Stromal cell of bone marrow (primary cell): ENCODE data around the gene SERPINA1.

Source experiments
- DNase-seq: peaks from one replicate; pipeline ENCODE4 v3.0.0-alpha.2; 2012; ENCODE audit warnings: low read depth

The SERPINA1 gene

DNA sequence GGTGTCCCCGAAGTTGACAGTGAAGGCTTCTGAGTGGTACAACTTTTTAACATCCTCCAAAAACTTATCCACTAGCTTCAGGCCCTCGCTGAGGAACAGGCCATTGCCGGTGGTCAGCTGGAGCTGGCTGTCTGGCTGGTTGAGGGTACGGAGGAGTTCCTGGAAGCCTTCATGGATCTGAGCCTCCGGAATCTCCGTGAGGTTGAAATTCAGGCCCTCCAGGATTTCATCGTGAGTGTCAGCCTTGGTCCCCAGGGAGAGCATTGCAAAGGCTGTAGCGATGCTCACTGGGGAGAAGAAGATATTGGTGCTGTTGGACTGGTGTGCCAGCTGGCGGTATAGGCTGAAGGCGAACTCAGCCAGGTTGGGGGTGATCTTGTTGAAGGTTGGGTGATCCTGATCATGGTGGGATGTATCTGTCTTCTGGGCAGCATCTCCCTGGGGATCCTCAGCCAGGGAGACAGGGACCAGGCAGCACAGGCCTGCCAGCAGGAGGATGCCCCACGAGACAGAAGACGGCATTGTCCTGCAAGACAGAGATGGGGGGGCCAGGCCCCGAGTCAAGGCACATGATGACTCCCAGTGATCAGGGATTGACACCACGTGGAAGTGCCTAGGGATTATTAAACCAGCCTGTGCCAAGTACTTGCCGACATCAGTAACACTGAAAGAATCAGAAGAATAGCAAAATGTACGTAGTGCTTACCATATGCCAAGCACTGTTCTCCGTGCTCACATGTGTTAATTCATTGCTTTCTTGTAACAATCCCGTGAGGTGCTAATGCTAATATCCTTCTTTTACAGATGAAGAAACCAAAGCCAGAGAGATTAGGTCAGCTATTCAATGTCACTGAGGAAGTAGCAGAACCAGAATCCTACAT is 5.4 kb downstream of the SERPINA1 start:
- no peak for DNase-seq

GRCh38 chr14:94382099-94382715 is 6.2 kb downstream of the SERPINA1 start:
- DNase-seq: no peak

DNA sequence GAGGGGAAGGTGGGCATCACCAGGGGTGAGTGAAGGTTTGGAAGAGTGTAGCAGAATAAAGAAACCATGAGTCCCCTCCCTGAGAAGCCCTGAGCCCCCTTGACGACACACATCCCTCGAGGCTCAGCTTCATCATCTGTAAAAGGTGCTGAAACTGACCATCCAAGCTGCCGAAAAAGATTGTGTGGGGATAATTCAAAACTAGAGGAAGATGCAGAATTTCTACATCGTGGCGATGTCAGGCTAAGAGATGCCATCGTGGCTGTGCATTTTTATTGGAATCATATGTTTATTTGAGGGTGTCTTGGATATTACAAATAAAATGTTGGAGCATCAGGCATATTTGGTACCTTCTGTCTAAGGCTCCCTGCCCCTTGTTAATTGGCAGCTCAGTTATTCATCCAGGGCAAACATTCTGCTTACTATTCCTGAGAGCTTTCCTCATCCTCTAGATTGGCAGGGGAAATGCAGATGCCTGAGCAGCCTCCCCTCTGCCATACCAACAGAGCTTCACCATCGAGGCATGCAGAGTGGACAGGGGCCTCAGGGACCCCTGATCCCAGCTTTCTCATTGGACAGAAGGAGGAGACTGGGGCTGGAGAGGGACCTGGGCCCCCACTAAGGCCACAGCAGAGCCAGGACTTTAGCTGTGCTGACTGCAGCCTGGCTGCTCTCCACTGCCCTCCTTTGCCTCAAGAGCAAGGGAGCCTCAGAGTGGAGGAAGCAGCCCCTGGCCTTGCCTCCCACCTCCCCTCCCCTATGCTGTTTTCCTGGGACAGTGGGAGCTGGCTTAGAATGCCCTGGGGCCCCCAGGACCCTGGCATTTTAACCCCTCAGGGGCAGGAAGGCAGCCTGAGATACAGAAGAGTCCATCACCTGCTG is 7.0 kb downstream of the SERPINA1 start:
- DNase-seq: no peak

DNA sequence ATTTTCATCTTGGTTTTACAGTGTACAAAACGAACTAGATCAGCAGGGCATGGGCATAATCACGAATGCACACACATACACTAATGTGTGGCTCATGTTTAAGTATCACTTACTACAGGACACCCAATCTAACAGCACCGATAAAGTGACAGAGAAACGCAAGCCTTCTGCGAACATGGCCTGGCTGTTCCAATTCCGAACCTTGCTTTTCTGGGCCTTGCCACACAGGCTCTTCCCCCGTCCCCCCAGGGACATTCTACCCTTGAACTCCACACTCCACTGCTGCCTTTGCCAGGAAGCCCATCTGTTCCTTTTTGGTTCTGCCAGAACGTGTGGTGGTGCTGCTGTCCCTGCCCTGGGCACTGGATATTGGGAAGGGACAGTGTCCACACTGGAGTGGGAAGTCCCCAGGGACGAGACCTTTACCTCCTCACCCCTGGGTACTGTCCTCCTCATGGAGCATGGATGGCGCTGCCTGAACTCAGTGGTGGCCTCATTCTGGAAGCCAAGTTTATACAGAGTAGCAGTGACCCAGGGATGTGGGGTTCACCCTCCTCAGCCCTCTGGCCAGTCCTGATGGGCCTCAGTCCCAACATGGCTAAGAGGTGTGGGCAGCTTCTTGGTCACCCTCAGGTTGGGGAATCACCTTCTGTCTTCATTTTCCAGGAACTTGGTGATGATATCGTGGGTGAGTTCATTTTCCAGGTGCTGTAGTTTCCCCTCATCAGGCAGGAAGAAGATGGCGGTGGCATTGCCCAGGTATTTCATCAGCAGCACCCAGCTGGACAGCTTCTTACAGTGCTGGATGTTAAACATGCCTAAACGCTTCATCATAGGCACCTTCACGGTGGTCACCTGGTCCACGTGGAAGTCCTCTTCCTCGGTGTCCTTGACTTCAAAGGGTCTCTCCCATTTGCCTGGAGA is 7.9 kb downstream of the SERPINA1 start:
- DNase-seq: no peak

DNA sequence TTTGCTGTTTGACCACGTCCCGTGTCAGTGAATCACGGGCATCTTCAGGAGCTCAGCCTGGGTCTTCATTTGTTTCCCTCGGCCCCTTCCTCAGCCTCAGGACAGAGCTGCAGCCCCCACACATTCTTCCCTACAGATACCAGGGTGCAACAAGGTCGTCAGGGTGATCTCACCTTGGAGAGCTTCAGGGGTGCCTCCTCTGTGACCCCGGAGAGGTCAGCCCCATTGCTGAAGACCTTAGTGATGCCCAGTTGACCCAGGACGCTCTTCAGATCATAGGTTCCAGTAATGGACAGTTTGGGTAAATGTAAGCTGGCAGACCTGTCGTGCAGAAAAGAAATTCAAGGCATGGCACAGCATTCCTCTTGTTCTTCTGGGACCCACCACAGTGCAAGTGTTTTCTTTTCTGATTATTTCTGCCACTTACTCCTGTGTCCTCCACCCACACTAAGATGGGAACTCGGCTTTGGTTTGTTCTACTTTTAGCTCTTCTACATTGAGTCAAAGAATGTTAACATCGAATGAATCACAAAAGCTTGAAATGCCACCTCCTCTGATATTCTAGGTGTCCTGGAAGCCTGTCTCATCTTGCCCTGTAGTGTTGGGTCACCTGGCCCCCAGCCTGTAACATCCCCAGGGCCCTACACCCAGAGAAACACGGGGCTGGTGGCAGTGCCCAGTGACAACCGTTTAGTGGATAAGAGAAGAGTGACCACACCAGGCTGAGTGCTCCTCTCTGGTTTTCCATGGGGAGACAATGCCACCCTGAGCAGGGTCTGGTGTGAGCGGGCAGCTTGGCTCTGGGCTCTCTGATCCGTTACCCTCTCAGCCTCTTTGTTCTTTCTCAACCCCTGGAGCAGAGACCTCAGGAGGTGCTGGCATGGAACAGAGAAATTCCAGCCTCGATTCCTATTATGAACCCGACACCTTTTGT is 8.8 kb downstream of the SERPINA1 start:
- DNase-seq: no peak

GRCh38 chr14:94378527-94379290 is 9.7 kb downstream of the SERPINA1 start:
- DNase-seq: no peak

DNA sequence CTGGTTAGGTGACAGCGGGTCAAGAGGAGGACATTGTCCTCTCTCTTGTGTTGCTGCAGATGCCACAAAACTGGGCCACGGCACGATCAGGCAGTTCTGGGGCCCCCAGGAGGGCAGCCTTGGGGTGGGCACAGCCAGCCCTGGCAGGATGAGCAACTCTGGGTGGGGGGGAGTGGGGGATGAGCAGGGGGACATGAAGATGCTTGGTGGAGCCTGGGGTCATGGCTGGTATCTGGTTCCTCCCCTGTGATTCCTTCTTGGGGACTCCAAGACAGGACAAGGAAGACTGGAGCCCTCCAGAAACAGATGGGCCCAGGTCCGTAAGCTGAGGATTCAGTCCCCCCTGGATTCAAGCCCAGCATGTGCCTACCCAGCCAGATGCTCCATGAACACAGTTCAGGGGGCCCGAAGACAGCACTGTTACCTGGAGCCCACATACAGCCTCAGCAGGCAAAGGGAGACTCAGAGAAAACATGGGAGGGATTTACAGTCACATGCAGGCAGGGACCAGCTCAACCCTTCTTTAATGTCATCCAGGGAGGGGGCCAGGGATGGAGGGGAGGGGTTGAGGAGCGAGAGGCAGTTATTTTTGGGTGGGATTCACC is 10.4 kb downstream of the SERPINA1 start:
- no peak for DNase-seq

DNA sequence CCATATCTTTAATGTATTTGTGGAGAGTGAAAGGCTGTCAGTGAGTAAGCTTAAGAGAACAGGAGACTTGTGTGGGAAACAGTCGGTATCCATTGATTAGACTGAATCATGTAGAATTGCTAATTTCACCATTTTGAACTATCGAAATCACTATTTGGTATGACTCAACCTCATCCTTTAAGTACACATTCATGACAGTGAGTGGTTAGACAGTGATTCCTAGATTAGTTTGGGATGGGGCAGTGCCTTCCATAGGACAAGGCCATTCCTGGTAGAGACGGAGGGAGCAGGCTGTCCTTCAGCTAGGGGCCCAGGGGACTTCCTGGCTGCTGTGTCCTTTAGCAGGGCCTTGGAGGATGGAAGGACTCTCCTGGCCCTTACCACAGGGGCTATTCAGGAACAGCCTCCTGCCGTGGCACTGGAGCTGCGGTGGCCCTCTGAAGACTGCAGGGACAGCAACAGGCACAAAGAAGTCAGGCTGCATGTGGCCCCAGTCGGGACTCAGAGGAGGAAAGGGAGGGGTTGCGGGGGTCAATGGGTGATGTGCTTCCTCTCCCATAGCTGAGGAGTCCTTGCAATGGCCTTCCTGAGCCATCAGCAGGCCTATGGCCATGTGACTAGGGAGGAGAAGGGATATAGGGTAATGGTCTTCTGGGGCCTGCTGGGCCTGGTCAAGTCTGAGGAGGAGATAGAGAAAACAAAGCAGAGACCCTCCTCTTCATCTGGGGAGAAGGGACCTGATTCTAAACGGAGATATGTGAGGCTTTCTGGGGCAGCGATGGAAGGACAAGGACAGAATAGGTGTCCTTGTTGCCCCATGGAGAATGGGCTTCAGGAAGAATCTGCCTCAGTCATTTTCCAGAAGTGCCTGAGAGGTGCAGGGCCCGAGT is 11.2 kb downstream of the SERPINA1 start:
- DNase-seq: no peak

DNA sequence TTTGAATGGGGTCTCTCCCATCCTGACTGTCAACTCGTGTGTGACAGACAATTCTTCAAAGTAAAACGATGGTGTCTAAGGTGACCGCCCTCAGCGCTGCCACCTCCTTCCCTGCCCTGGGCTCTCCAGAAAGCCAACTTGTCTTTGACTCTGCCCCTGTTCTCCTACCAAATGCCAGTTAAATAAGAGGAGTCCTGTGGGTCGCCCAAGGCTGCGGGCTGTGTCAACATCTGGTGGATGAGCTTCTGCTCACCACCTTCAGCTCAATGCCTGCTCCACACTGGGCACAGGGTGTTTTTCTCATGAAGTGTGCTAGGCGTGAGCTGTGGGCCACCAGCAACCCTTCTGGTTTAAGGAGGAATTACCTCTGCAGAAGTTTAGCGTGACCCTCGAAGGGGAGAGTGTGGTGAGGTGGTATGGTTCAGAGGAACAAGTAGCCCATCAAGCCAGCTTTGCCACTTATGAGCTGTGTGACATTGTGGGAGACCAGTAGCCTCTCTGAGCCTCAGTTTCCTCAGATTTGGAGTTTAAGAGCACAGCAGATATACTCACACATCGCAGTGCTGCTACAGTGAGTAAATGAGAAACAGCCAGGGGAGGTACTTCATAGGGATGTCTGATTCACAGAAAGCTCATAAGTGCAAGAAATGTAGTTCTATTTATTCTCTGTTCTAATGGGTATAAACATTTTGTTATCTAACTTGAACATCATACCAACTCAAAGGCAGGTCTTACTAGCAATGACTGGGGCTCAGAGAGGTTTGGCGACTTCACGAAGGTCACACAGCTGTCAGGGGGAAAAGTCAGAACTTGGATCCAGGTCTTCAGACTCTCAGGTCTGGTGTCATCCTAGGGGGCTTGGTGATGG is 12.1 kb downstream of the SERPINA1 start:
- no peak for DNase-seq

- DNase-seq: no peak
Measured at GRCh38 chr14:94375552-94376107, 12.8 kb downstream of the SERPINA1 start.

DNA sequence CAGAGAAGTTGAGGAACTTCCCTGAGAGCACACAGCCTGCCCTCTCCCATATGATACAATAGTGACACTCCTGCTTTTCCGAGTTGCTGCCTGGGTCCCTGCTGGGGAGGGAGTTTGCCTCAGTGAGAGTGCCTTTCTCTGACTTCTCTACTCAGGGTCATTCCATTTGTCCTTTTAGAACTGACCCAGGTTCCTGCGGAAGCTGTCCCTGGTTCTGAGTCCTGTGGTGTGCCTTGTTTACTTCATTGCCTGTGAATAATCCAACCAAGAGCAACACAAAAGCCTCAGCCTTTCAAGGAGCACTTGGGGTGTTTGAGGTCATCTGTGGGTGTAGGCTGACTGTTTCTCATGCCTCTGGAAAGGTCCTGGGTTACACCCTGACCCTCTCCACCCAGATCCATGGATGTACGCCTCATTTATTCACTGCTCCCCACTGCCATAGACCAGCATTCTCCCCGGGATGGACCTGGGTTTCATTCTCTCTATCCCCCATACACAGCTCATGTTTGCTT is 13.6 kb downstream of the SERPINA1 start:
- DNase-seq: no peak

GRCh38 chr14:94374116-94374515 is 14.3 kb downstream of the SERPINA1 start:
- no peak for DNase-seq

- DNase-seq: peak; percentile 94
Measured at GRCh38 chr14:94373708-94374107, 14.7 kb downstream of the SERPINA1 start.

GRCh38 chr14:94372021-94372605 is 16.3 kb downstream of the SERPINA1 start:
- DNase-seq: no peak

DNA sequence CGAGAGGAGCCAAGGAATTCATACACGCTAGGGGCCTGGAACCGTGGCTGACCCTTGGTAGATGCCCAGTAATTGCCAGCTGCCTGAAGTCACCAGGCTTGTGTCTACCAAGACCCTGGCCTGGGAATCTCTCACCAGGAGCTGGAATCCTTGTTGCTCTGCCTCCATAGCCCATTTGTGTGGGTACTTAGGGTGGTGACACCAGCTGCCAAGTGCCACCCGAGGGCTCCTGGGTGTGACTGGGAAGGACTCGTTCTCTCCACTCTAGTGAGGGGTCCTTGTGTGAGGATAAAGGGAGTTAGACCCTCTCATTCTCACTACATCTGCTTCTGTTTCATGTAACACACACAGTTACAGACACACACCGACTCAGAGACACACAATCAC is 17.9 kb downstream of the SERPINA1 start:
- no peak for DNase-seq
